HG03460 (cell line): ENCODE measurements around the gene PAK1.
"Not testable (repeated sequence)": the region's sequence is repeated elsewhere in the genome, so short reads cannot be mapped to it uniquely, and the experiment has no call there.

Experiments used
- ATAC-seq: cut with Tn5 transposase; IDR thresholded peaks from one replicate; pipeline ENCODE4 v1.9.1; 2021; ENCODE audit not compliant: unreplicated experiment

The PAK1 gene

GRCh38 chr11:77473801-77474683 lies at the start of gene PAK1:
TSS of gene PAK1 (minus strand) at chr11:77474094. CDS start at chr11:77392520, 81,574 bp downstream.
- ATAC-seq = peak; percentile 55

DNA sequence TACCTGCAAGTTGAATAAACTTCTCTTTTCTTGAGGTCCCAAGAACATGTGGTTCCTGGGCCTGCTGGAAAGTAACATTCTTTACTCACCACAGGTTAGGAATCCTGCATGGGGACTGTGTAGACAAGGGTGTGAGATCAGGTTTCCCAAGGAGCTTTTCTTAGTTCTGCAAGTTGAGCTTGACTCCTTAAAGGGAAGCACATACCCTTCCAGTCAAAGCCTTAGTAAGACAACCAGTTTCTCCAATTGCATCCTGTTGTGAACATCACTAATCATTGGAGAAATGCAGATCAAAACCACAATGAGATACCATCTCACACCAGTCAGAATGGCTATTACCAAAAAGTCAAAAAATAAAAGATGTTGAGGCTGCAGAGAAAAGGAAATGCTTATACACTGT lies 48.3 kb upstream of the PAK1 start:
- ATAC-seq = no peak

DNA sequence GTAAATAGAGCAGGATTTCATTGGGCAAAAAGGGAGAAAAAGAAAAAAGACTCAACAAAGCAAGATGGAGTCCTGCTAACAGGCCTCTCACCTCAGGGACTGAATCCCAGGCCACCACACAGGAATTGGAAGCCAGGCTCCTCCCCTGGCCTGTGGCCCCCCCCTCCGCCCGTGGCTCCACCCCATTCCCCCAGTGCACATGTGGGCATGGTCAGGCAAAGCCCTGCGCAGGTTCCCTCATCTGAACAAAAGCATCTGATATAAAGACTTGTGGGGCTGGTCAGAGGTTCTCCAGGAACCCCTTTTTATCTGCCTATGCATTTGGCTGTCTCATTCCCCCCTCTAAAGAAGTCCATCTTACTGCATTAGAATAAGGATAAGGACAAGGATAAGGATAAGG lies 46.0 kb upstream of the PAK1 start:
- no peak for ATAC-seq

GRCh38 chr11:77518471-77518870 lies 44.6 kb upstream of the PAK1 start:
- no peak for ATAC-seq

DNA sequence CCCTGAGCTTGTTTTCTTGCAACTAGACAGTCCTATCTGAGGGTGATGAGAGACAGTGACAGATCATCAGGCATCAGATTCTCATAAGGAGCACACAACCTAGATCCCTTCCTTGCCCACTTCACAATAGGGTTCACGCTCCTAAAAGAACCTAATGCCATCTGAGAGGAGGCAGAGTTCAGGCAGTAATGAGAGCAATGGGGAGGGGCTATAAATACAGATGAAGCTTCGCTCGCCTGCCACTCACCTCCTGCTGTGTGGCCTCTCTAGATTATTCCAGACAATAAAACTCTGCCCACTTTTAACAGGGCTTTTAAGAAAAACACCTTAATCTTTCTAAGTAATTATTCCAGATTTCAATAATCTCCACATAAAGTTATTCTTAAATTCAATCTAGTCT lies 43.9 kb upstream of the PAK1 start:
- no peak for ATAC-seq

- ATAC-seq = no peak
Measured at GRCh38 chr11:77517226-77517625, 43.3 kb upstream of the PAK1 start.

DNA sequence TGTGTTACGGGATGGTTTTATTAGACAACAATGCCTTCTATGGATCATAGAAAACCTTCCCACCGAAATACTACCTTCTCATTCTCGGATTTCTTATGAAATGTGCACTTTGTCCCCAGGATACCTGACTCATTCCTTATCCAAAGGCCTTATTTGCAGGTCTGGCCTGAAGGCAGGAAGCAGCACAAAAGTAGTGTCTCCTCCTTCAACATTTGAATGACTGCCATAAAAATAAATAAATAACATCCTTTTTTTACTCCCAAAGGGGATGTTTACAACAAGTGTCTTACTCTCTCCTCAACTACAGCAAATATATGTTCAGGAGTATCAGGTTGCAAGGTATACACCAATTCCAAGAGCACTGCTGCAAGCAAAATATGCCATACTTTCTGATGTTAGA lies 41.6 kb upstream of the PAK1 start:
- no peak for ATAC-seq

- ATAC-seq = no peak
Measured at GRCh38 chr11:77515063-77515462, 41.2 kb upstream of the PAK1 start.

GRCh38 chr11:77512092-77512491 lies 38.2 kb upstream of the PAK1 start:
- no peak for ATAC-seq

DNA sequence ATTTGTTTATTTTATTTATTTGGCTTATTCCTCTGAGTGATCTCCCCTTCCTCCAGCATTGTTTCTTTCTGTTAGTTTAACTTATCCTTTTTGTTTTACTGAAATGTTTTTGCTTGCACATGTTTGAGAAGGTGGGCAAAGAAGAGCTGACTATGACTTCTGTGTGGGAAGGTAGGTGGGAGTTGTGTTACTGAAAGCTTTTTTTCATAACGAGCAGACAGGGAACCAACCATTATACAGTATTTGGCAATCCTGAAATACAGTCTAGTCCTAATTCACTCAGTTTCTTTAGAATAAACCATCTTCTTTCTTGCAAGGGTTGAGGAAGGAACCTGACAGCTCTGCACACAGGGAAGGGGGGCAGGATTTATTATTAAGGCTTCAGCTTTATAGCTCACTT lies 37.0 kb upstream of the PAK1 start:
- no peak for ATAC-seq

- no peak for ATAC-seq
Measured at GRCh38 chr11:77510095-77510494, 36.2 kb upstream of the PAK1 start.

- no peak for ATAC-seq
Measured at GRCh38 chr11:77508019-77508418, 34.1 kb upstream of the PAK1 start.

DNA sequence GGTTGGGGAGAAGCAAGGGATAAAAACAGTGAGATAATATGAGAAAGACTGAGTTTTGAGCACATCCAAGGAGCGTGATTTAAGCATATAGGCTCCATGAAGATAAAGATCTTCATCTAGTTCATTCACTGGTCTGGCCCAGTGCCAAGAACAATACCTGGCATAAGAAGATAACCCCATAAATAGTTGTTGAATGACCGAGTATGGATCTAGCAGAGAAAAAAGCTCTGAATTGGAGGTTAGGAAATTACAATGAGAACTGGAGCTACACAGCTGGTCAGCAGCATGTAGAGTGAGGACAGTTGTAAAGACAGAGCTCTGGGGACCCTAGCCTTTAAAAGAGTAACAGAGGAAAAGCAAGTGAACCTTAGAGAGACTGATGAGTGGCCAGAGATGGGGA lies 33.0 kb upstream of the PAK1 start:
- no peak for ATAC-seq

- ATAC-seq = no peak
Measured at GRCh38 chr11:77505956-77506355, 32.1 kb upstream of the PAK1 start.

- no peak for ATAC-seq
Measured at GRCh38 chr11:77503006-77503405, 29.1 kb upstream of the PAK1 start.

DNA sequence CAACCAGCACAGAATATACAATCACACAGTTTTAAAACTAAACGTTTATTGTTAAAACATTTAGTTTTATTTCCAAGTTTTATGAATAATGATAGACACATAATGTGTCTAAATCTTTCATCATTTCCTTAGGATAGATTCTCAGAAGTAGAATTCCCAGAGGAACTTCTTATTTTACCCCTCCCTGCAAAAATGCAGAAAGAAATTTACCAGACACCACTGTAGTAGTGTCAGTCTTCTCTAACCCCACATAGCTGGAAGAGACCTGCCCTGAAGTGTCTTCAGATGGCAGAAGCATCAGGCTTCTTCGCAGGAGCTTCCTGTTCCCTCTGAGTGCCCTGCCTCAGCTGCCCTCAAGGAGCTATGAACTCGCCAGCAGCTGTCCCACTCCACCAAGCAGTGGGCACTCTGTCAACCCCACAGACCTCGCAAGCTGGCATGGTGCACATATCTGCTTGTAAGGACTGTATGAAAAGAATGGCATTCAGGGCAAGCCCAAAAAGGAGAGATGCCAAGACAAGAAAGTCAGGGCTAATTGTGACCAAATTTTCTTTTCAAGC lies 28.5 kb upstream of the PAK1 start:
- ATAC-seq = no peak

GRCh38 chr11:77501758-77502157 lies 27.9 kb upstream of the PAK1 start:
- no peak for ATAC-seq

DNA sequence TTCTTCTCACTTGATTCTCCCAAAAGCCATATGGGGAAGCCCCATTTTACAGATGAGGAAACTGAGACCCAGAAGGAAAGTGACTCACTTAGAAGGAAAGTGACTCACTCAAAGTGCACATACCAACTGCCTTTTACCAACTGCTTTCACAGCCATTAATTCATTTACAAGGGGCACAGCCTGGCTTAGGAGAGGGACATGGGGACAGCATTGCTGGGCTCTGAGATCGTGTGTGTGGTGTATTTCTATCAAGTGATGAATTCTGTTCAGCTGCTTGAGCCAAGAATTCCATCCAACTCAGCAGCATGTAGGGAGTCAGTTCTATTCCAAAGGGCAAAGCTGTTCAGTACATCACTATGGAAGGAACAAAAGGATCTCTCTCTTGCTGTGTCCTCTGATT lies 23.5 kb upstream of the PAK1 start:
- ATAC-seq = no peak

DNA sequence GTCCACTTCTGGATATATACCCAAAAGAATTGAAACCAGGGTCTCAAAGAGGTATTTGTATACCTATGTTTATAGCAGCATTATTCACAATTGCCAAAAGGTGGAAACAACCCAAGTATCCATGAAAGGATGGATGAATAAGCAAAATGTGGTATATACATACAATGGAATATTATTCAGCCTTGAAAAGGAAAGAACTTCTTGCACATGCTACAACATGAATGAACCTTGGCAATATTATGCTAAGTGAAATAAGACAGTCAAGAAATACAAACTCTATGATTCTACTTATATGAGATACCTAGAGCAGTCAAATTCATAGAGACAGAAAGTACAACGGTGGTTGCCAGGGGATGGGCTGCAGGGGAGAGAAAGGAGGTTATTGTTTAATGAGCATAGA lies 21.6 kb upstream of the PAK1 start:
- no peak for ATAC-seq

GRCh38 chr11:77490035-77490434 lies 16.1 kb upstream of the PAK1 start:
- ATAC-seq = not testable (repeated sequence)

DNA sequence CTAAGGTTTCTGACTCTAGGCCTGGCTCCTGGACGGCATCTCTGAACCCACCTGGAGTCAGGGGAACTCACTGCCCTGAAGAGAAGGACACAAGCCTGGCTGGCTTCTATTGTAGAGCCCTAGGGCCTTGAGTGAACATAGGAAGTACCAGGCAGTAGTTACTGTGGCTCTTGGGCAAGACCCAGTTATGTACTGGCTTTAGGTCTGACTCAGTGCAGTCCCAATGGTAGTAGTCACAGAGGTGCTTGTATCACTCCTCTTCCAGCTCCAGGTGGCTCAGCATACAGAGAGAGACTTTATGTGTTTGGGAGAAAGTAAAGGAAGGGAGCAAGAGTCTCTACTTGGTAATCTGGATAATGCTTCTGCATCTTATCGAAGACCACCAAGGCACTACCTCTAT lies 13.9 kb upstream of the PAK1 start:
- ATAC-seq = no peak

DNA sequence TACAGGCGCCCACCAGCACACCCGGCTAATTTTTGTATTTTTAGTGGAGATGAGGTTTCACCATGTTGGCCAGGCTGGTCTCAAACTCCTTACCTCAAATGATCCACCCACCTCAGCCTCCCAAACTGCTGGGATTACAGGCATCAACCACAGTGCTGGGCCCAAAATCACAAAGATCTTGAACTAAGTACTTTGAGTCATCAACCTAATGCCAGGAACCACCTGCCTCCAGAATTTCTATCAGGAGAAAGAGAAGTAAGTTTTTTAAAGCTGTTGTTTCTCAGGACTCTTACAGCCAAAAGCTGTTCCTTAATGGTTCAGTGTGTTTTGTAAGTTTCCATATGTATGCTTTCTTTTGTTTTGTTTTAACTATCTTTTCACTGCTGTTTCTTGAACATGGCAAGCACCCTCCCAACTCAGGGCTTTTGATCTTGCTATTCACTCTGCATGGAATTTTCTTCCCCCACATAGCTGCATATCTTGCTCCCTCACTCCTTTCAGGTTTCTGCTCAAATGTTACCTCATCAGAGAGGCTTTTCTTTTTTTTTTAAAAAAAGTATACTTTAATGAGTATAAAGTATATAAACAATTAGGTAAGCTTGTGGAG lies 6.0 kb upstream of the PAK1 start:
- no peak for ATAC-seq
